Osteocyte (in vitro differentiated cells): Measurements from ENCODE around the gene KLHL2. TPM values are rescaled to one million over a fixed set of nuclear protein-coding genes. Genes with fewer than 3 reads are reported as not detected.

Source experiments
- DNase-seq: peaks from one replicate; pipeline ENCODE4 v3.0.0; 2021; ENCODE audit warnings: mixed read lengths; ENCODE audit not compliant: unreplicated experiment; ENCODE audit errors: extremely low spot score
- H3K27ac Mint-ChIP-seq: one replicate; pipeline ENCODE4 v1.8.0; 2021; ENCODE audit warnings: mild to moderate bottlenecking, mixed read lengths; ENCODE audit not compliant: unreplicated experiment
- H3K27me3 Mint-ChIP-seq: one replicate; pipeline ENCODE4 v1.8.0; 2021; ENCODE audit warnings: mixed read lengths; ENCODE audit not compliant: unreplicated experiment
- H3K36me3 Mint-ChIP-seq: one replicate; pipeline ENCODE4 v1.8.0; 2021; ENCODE audit warnings: mixed read lengths; ENCODE audit not compliant: unreplicated experiment
- H3K4me1 Mint-ChIP-seq: one replicate; pipeline ENCODE4 v1.8.0; 2021; ENCODE audit warnings: mixed read lengths; ENCODE audit not compliant: unreplicated experiment
- H3K4me3 Mint-ChIP-seq: one replicate; pipeline ENCODE4 v1.8.0; 2021; ENCODE audit warnings: mild to moderate bottlenecking, moderate library complexity, mixed read lengths; ENCODE audit not compliant: unreplicated experiment
- H3K9me3 Mint-ChIP-seq: one replicate; pipeline ENCODE4 v1.8.0; 2021; ENCODE audit warnings: mixed read lengths; ENCODE audit not compliant: unreplicated experiment
- total RNA-seq: library from RNA; stranded (reverse); gene quantifications from 2 replicates; pipeline ENCODE4 v1.2.1, GENCODE V29; 2021
- TF ChIP-seq, protein P1 (sequence below): fragments of 200-600 bp; sonication (generic); IDR thresholded peaks from 2 replicates; pipeline ENCODE4 v1.5.0; 2021; ENCODE audit warnings: antibody characterized with exemption, mild to moderate bottlenecking, moderate library complexity

Gene KLHL2
- total RNA-seq, 1 donor from 2014 or later: 19.1 TPM

DNA sequence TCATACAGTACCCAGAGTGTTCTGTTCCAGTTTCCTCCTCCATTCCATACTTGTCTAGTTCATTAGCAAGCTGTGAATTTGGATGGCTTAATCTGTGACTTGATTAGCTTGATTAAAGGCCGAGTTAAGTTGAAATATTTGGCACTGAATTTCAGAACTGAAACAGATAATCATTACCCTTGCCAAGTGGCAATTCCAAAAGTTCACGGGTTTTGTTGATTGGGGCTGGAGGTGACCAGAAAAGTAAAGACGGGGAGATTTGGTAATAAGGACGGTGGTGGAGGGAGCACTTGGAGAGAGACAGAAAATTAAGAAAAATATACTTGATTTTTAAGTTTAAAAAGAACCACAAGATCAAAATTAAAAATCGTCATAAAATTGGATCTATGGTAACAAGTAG lies 21.9 kb upstream of the KLHL2 start:
- H3K4me3 Mint-ChIP-seq: no peak overlapping the region
- H3K27me3 Mint-ChIP-seq: no peaks in the 10 kb centered on the region
- no peaks in the 10 kb centered on the region for H3K4me1 Mint-ChIP-seq
- H3K36me3 Mint-ChIP-seq: no peaks in the 10 kb centered on the region
- no peaks in the 10 kb centered on the region for H3K9me3 Mint-ChIP-seq
- no peak for DNase-seq
- TF ChIP-seq, protein P1, sequence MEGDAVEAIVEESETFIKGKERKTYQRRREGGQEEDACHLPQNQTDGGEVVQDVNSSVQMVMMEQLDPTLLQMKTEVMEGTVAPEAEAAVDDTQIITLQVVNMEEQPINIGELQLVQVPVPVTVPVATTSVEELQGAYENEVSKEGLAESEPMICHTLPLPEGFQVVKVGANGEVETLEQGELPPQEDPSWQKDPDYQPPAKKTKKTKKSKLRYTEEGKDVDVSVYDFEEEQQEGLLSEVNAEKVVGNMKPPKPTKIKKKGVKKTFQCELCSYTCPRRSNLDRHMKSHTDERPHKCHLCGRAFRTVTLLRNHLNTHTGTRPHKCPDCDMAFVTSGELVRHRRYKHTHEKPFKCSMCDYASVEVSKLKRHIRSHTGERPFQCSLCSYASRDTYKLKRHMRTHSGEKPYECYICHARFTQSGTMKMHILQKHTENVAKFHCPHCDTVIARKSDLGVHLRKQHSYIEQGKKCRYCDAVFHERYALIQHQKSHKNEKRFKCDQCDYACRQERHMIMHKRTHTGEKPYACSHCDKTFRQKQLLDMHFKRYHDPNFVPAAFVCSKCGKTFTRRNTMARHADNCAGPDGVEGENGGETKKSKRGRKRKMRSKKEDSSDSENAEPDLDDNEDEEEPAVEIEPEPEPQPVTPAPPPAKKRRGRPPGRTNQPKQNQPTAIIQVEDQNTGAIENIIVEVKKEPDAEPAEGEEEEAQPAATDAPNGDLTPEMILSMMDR: no peak
- no peak overlapping the region for H3K27ac Mint-ChIP-seq

GRCh38 chr4:165190591-165191347 lies 16.6 kb upstream of the KLHL2 start:
- Mint-ChIP-seq H3K4me3 (no peak overlapping the region), H3K27ac (no peak overlapping the region), H3K27me3 (no peaks in the 10 kb centered on the region), H3K36me3 (no peaks in the 10 kb centered on the region), H3K4me1 (peaks cover 6% of the 10 kb centered on the region), H3K9me3 (no peaks in the 10 kb centered on the region)
- DNase-seq: no peak
- TF ChIP-seq, protein P1: no peak

DNA sequence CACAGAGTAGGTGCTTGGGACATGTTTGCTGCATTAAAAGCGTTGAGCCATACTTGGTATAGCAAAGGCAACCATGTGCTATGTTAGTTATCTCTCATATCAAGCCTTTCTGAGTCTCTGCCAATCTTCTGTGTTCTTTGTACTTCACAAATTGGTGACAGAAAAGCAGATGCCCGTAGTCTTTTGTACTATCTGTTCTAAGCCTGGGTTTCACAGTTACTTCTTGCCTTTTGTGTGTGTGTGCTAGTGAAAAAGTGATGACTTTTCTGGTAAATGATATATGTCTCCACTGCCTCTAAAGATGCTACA lies 16.1 kb upstream of the KLHL2 start:
- H3K36me3 Mint-ChIP-seq: no peaks in the 10 kb centered on the region
- no peak for DNase-seq
- no peaks in the 10 kb centered on the region for H3K9me3 Mint-ChIP-seq
- H3K4me3 Mint-ChIP-seq: no peak overlapping the region
- TF ChIP-seq, protein P1: no peak
- H3K27me3 Mint-ChIP-seq: no peaks in the 10 kb centered on the region
- no peak overlapping the region for H3K27ac Mint-ChIP-seq
- H3K4me1 Mint-ChIP-seq: peaks cover 6% of the 10 kb centered on the region

DNA sequence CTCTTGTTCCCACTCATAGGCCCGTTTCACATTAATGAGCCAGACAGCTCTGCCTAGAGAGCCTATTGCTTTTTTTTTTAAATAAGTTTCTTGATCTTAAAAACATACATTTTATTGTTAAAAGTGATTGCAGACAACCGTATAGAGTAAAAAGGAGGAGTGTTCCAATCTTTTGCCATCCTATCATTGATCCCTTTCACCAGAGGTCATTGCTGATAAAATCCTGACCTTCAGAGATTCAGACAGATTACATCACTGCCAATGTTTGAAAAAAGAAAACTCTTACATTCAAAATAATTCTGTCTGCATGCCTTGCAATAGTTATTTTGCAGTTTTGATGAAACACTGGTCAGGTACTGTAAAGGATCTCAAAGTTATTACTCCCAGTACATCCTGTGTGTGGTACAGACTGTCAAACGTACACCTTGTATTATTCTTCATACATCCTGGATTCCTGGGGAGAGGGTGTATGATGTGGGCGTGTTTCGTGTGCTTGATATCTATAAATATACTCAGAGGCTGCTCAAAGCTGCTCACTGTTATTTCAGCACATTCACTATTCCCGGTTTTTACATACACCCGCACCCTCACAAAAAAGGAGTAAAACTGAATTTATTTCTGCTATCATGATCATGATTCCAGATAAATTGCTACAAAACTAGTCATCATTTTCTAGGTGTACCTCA lies 15.4 kb upstream of the KLHL2 start:
- Mint-ChIP-seq H3K27me3 (no peaks in the 10 kb centered on the region), H3K9me3 (no peaks in the 10 kb centered on the region), H3K36me3 (no peaks in the 10 kb centered on the region), H3K4me3 (no peak overlapping the region), H3K4me1 (peaks cover 6% of the 10 kb centered on the region), H3K27ac (no peak overlapping the region)
- TF ChIP-seq, protein P1: no peak
- DNase-seq: no peak

DNA sequence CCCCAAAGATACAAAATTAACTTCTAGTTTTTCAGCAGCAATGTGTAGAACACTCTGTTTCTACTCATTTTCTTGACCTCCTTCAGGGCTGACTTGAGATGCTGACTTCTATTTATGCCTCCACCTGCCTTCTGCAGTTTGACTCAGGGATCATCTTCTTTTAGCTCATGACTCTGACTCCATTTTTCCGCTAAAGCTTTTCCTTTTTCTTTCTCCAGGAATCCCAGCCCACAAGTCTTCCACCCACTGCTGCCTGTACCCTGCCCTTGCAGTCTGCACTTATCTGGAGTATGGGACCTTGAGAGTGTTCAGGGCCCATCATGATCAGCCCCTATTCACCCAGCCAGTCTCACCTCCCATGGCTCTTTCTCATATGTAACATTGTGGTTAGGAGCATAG lies 14.9 kb upstream of the KLHL2 start:
- Mint-ChIP-seq H3K4me1 (peaks cover 6% of the 10 kb centered on the region), H3K27ac (no peak overlapping the region), H3K27me3 (no peaks in the 10 kb centered on the region), H3K36me3 (no peaks in the 10 kb centered on the region), H3K4me3 (no peak overlapping the region), H3K9me3 (no peaks in the 10 kb centered on the region)
- TF ChIP-seq, protein P1: no peak
- DNase-seq: no peak
